ENCODE data around the gene DIPK1B.

GRCh38 chr9:136689108-136689460 is 23.3 kb upstream of the DIPK1B start:
- TF ChIP-seq CTCF (IDR thresholded peaks at IDR 0.05) (no peak), POLR2A (IDR thresholded peaks at IDR 0.05) (no peak)

Data from thyroid gland (tissue), 4 donors.